ENCODE measurements around the gene PARD6B. TPM values are rescaled to one million over a fixed set of nuclear protein-coding genes. Genes with fewer than 3 reads are reported as not detected.
A peak's percentile ranks its signal among the peaks of the same experiment; 100 is the strongest.

PARD6B gene
- total RNA-seq, 1 experiment from 2014 or later, result 29.6 TPM

- TF ChIP-seq ZNF532 (CRISPR knock-in tag; IDR thresholded peaks at IDR 0.05; ENCODE audit: borderline replicate concordance) (no peak), PREB (CRISPR knock-in tag; IDR thresholded peaks at IDR 0.05; ENCODE audit: borderline replicate concordance) (no peak), ZNF396 (CRISPR knock-in tag; IDR thresholded peaks at IDR 0.05; ENCODE audit: borderline replicate concordance) (no peak), TP53 (CRISPR knock-in tag; IDR thresholded peaks at IDR 0.05) (peak; percentile 85; the same call in 1 of the 2 replicates), GRHL2 (CRISPR knock-in tag; IDR thresholded peaks at IDR 0.05; ENCODE audit: insufficient replicate concordance, severe bottlenecking) (no peak), HMGXB4 (CRISPR knock-in tag; IDR thresholded peaks at IDR 0.05) (peak; percentile 82), TEAD4 (CRISPR knock-in tag; IDR thresholded peaks at IDR 0.05) (no peak), ELF4 (CRISPR knock-in tag; IDR thresholded peaks at IDR 0.05; ENCODE audit: low read depth) (no peak), MXD4 (CRISPR knock-in tag; IDR thresholded peaks at IDR 0.05; ENCODE audit: borderline replicate concordance) (no peak), CREM (CRISPR knock-in tag; IDR thresholded peaks at IDR 0.05) (no peak; the same call in 1 of the 2 replicates), KAT7 (CRISPR knock-in tag; IDR thresholded peaks at IDR 0.05; ENCODE audit: borderline replicate concordance) (no peak), NR1H2 (CRISPR knock-in tag; IDR thresholded peaks at IDR 0.05) (no peak), ZNF219 (CRISPR knock-in tag; IDR thresholded peaks at IDR 0.05; ENCODE audit: borderline replicate concordance) (no peak), HMGA2 (CRISPR knock-in tag; IDR thresholded peaks at IDR 0.05) (no peak), TEAD1 (CRISPR knock-in tag; IDR thresholded peaks at IDR 0.05) (no peak), CBFB (CRISPR knock-in tag; IDR thresholded peaks at IDR 0.05; ENCODE audit: low read depth) (peak; percentile 64; the same call in 1 of the 2 replicates), ZNF263 (CRISPR knock-in tag; IDR thresholded peaks at IDR 0.05; ENCODE audit: low read depth) (no peak), GABPB1 (CRISPR knock-in tag; IDR thresholded peaks at IDR 0.05) (no peak), RELA (CRISPR knock-in tag; IDR thresholded peaks at IDR 0.05; ENCODE audit: borderline replicate concordance) (no peak), MLX (CRISPR knock-in tag; IDR thresholded peaks at IDR 0.05) (no peak)
- TF ChIP-seq, protein P1, sequence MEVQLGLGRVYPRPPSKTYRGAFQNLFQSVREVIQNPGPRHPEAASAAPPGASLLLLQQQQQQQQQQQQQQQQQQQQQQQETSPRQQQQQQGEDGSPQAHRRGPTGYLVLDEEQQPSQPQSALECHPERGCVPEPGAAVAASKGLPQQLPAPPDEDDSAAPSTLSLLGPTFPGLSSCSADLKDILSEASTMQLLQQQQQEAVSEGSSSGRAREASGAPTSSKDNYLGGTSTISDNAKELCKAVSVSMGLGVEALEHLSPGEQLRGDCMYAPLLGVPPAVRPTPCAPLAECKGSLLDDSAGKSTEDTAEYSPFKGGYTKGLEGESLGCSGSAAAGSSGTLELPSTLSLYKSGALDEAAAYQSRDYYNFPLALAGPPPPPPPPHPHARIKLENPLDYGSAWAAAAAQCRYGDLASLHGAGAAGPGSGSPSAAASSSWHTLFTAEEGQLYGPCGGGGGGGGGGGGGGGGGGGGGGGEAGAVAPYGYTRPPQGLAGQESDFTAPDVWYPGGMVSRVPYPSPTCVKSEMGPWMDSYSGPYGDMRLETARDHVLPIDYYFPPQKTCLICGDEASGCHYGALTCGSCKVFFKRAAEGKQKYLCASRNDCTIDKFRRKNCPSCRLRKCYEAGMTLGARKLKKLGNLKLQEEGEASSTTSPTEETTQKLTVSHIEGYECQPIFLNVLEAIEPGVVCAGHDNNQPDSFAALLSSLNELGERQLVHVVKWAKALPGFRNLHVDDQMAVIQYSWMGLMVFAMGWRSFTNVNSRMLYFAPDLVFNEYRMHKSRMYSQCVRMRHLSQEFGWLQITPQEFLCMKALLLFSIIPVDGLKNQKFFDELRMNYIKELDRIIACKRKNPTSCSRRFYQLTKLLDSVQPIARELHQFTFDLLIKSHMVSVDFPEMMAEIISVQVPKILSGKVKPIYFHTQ (CRISPR knock-in tag; IDR thresholded peaks at IDR 0.05), result no peak
- TF ChIP-seq, protein P2, sequence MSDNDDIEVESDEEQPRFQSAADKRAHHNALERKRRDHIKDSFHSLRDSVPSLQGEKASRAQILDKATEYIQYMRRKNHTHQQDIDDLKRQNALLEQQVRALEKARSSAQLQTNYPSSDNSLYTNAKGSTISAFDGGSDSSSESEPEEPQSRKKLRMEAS (CRISPR knock-in tag; IDR thresholded peaks at IDR 0.05), result no peak
- TF ChIP-seq, protein P3, sequence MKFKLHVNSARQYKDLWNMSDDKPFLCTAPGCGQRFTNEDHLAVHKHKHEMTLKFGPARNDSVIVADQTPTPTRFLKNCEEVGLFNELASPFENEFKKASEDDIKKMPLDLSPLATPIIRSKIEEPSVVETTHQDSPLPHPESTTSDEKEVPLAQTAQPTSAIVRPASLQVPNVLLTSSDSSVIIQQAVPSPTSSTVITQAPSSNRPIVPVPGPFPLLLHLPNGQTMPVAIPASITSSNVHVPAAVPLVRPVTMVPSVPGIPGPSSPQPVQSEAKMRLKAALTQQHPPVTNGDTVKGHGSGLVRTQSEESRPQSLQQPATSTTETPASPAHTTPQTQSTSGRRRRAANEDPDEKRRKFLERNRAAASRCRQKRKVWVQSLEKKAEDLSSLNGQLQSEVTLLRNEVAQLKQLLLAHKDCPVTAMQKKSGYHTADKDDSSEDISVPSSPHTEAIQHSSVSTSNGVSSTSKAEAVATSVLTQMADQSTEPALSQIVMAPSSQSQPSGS (CRISPR knock-in tag; IDR thresholded peaks at IDR 0.05; ENCODE audit: borderline replicate concordance, low read depth), result no peak
- TF ChIP-seq, protein P4, sequence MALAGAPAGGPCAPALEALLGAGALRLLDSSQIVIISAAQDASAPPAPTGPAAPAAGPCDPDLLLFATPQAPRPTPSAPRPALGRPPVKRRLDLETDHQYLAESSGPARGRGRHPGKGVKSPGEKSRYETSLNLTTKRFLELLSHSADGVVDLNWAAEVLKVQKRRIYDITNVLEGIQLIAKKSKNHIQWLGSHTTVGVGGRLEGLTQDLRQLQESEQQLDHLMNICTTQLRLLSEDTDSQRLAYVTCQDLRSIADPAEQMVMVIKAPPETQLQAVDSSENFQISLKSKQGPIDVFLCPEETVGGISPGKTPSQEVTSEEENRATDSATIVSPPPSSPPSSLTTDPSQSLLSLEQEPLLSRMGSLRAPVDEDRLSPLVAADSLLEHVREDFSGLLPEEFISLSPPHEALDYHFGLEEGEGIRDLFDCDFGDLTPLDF (CRISPR knock-in tag; IDR thresholded peaks at IDR 0.05), result no peak
Measured at GRCh38 chr20:50794846-50795634, 63.7 kb downstream of the PARD6B start, which contains the start of gene BCAS4 (continued).
